Prostate gland (tissue), 2 donors: ENCODE measurements around the gene LYVE1. TPM values are rescaled to one million over a fixed set of nuclear protein-coding genes. Genes with fewer than 3 reads are reported as not detected.

Experiments used
- DNase-seq: peaks from one replicate; pipeline ENCODE4 v3.0.0-alpha.2; 2019; ENCODE audit warnings: low spot score
- H3K27ac ChIP-seq, 2 donors: fragments of 200-600 bp; sonication (generic); 2 replicates each; pipeline ENCODE4 v1.5.1; 2017 to 2019
- H3K27me3 ChIP-seq: fragments of 200-600 bp; sonication (generic); replicated peaks from 2 replicates; pipeline ENCODE4 v1.5.1; 2019; ENCODE audit not compliant: insufficient read depth
- H3K36me3 ChIP-seq, 2 donors: fragments of 200-600 bp; sonication (generic); 1 replicate in 1 of 2; 2 replicates in 1 of 2; pipeline versions ENCODE4 v1.5.1 to v1.8.1; 2017 to 2019
- H3K4me1 ChIP-seq: fragments of 200-600 bp; sonication (generic); replicated peaks from 2 replicates; pipeline ENCODE4 v1.5.1; 2019
- H3K4me3 ChIP-seq, 2 donors: fragments of 200-600 bp; sonication (generic); 2 replicates each; pipeline ENCODE4 v1.5.1; 2017 to 2019
- H3K9me3 ChIP-seq: fragments of 200-600 bp; sonication (generic); 2 replicates; pipeline ENCODE4 v1.5.1; 2017
- CTCF ChIP-seq, 4 experiments: fragments of 200-600 bp in 2 of 4; fragments of 450-650 bp in 2 of 4; sonication (generic) in 2 of 4; IDR thresholded peaks; 1 replicate in 3 of 4; 2 replicates in 1 of 4; pipeline ENCODE4 v1.5.1; 2016 to 2019; ENCODE audit warnings: antibody characterized with exemption in 4 of 4, mild to moderate bottlenecking in 2 of 4, moderate library complexity in 2 of 4
- POLR2A ChIP-seq: fragments of 450-650 bp; IDR thresholded peaks from one replicate; pipeline ENCODE4 v1.6.1; 2016; ENCODE audit warnings: antibody characterized with exemption, mild to moderate bottlenecking
- POLR2AphosphoS5 ChIP-seq: sonication (generic); formaldehyde crosslinking; IDR thresholded peaks from one replicate; pipeline ENCODE4 v1.6.1; 2017; ENCODE audit warnings: antibody characterized with exemption
- WGBS: methylation state at CpG from one replicate; pipeline ENCODE4 v1.1.5; 2018; 5-methylcytosine and 5-hydroxymethylcytosine counted together
- intact Hi-C: fragments of 100-400 bp; cut with DNase I; formaldehyde crosslinking; loops from one replicate; pipeline ENCODE4 v1.14.2; 2022
- total RNA-seq, 2 donors: library from RNA; depleted of rRNA; stranded (reverse); fragments of >200 nt; gene quantifications; one replicate each; pipeline ENCODE4 v1.1.0, GENCODE V29; 2016

LYVE1 gene
- total RNA-seq, 2 donors from 2014 or later, result 2.5 to 9.8 TPM

GRCh38 chr11:10564696-10565318, 3.7 kb downstream of the LYVE1 start:
- Histone ChIP-seq H3K27ac (no peak overlapping the region), H3K36me3 (no peaks in the 10 kb centered on the region), H3K9me3 (no peaks in the 10 kb centered on the region), H3K4me1 (no peaks in the 10 kb centered on the region), H3K27me3 (no peaks in the 10 kb centered on the region), H3K4me3 (no peak overlapping the region)
- no peak for TF ChIP-seq POLR2A
- peak in 3 of 4 experiments; percentile 14 to 45 (median 39) for TF ChIP-seq CTCF (IDR thresholded peaks at IDR 0.05)
- intact Hi-C loops, result loop anchor here (5.0 kb wide), 1 partner anchor 172 kb away; no protein-coding TSS in a partner anchor
- no peak for DNase-seq
- 67% methylated on average over 1 of the region's 1 CpG for WGBS

DNA sequence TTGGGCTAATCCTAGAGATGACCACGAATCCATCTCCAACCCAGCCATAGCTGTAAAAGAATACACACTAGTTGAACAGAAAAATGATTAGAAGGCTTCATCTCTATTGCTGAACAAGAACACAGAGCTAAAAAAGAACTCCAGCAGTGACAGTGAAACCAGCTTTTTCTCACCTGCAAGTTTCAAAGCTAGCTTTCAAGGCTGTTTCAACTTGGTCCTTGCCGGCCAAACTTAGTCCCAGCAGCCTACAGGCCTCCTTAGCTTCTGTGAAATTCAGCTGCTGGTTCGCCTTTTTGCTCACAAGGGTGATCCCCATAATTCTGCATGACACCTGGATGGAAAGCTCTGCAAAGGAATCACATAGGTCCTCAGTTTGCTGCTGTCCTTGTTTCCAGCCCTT, 4.4 kb downstream of the LYVE1 start:
- WGBS, result 96% methylated on average over 3 of the region's 3 CpGs
- Histone ChIP-seq H3K4me1 (no peaks in the 10 kb centered on the region), H3K4me3 (no peak overlapping the region), H3K9me3 (no peaks in the 10 kb centered on the region), H3K27ac (no peak overlapping the region), H3K36me3 (no peaks in the 10 kb centered on the region), H3K27me3 (no peaks in the 10 kb centered on the region)
- intact Hi-C loops, result loop anchor here (5.0 kb wide), 1 partner anchor 173 kb away; no protein-coding TSS in a partner anchor
- no peak for DNase-seq
- TF ChIP-seq POLR2A (no peak), CTCF (IDR thresholded peaks at IDR 0.05) (no peak), POLR2AphosphoS5 (no peak)

- intact Hi-C loops, result loop anchor here (5.0 kb wide), 1 partner anchor 175 kb away; no protein-coding TSS in a partner anchor
- no peaks in the 10 kb centered on the region for H3K4me1 ChIP-seq
- no peaks in the 10 kb centered on the region for H3K27me3 ChIP-seq
- H3K27ac ChIP-seq, result no peak overlapping the region
- H3K9me3 ChIP-seq, result no peaks in the 10 kb centered on the region
- H3K4me3 ChIP-seq, result no peak overlapping the region
- WGBS, result 100% methylated on average over 1 of the region's 1 CpG
- no peaks in the 10 kb centered on the region for H3K36me3 ChIP-seq
- TF ChIP-seq POLR2A (no peak), POLR2AphosphoS5 (no peak), CTCF (IDR thresholded peaks at IDR 0.05) (no peak)
- no peak for DNase-seq
Observed at GRCh38 chr11:10561947-10562346, 6.5 kb downstream of the LYVE1 start.

DNA sequence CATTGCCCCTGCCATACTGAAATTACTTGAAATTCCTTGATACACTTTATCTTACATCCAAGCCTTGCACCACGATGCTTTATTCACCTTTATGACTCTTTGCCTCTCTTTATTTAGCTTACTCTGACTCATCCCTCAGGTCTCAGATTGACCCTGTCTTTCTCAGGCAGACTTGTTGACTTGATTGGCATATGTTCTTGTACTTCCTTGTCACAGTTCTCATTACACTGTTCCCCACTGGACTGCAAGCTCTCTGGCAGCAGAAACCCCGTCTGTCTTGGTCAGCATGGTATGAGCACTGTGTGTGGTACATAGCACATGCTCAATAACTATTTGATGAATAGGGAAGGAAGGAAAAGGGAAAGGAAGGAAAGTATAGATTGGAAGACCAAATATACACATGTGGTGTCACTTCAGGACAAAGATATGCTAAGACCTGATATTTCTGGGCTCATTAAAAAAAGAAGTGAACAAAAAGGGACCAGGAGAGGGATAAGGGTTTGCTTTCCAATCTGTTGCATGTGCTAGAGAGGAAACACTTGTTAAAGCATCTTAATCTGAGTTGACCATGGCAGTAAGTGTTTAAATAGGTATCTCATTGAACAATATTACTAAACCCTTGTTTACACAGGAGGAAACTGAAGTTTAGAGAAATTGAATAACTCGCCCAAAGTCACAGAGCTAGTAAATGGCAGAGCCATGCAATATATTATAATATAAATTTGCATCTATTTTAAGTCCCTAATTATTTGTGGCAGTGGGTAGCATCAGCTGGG, 7.2 kb downstream of the LYVE1 start:
- TF ChIP-seq POLR2A (no peak), POLR2AphosphoS5 (no peak), CTCF (IDR thresholded peaks at IDR 0.05) (no peak)
- H3K4me3 ChIP-seq, result no peak overlapping the region
- no peak for DNase-seq
- no peaks in the 10 kb centered on the region for H3K4me1 ChIP-seq
- no peaks in the 10 kb centered on the region for H3K9me3 ChIP-seq
- no peaks in the 10 kb centered on the region for H3K27me3 ChIP-seq
- 69% methylated on average over 3 of the region's 3 CpGs for WGBS
- intact Hi-C loops, result loop anchor here (5.0 kb wide), 1 partner anchor 176 kb away; no protein-coding TSS in a partner anchor
- no peak overlapping the region for H3K27ac ChIP-seq
- H3K36me3 ChIP-seq, result no peaks in the 10 kb centered on the region
